ENCODE results near the gene KCNJ16. TPM values are rescaled to one million over a fixed set of nuclear protein-coding genes. Genes with fewer than 3 reads are reported as not detected.

KCNJ16 gene
- total and polyA plus RNA-seq, 4 experiments from 2014 or later = not detected

DNA sequence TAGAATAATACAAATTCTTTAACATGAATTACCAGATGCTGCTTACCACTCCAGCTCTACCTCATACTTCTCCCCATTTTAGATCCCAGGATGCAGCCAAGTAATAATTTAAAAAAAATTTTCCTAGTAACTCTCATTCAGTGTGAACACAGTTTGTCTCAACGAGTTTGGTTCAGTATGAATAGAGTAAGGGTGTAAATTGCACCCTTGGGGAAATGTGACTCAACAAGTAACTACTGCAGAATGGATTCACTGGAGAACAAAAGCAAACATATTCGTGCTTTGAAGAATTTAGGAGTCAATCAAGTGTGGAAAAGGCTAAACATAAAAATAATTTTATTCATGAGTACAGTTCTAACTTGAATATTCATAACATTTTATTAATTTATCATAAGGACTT, 23.0 kb downstream of the KCNJ16 start:
- Mint-ChIP-seq H3K27me3 (peaks cover 0 to 3% of the 10 kb centered on the region in 2 donors), H3K27ac (no peak overlapping the region), H3K4me1 (peaks cover 0 to 3% (median 0%) of the 10 kb centered on the region in 4 donors), H3K9me3 (peaks cover 0 to 2% (median 0%) of the 10 kb centered on the region in 8 donors), H3K4me3 (no peak overlapping the region), H3K36me3 (no peaks in the 10 kb centered on the region)
- Histone ChIP-seq H3K4me3 (ENCODE audit: low read length in 2 of 2) (no peak overlapping the region), H3K36me3 (ENCODE audit: insufficient read depth, low read length) (no peaks in the 10 kb centered on the region), H3K27me3 (ENCODE audit: insufficient read depth, low read length) (no peaks in the 10 kb centered on the region), H3K4me1 (ENCODE audit: insufficient read depth, low read length) (no peaks in the 10 kb centered on the region), H3K9me3 (ENCODE audit: control insufficient read depth in 1 of 2, low read length in 2 of 2) (no peaks in the 10 kb centered on the region), H3K27ac (ENCODE audit: low read depth, low read length) (no peak overlapping the region)
- POLR2A ChIA-PET (ENCODE audit: partially characterized antibody) = no interaction called here
- intact Hi-C loops (cut with micrococcal nuclease) = no loop called here
- DNase-seq = no peak
- CTCF ChIA-PET (ENCODE audit: partially characterized antibody) = no interaction called here

DNA sequence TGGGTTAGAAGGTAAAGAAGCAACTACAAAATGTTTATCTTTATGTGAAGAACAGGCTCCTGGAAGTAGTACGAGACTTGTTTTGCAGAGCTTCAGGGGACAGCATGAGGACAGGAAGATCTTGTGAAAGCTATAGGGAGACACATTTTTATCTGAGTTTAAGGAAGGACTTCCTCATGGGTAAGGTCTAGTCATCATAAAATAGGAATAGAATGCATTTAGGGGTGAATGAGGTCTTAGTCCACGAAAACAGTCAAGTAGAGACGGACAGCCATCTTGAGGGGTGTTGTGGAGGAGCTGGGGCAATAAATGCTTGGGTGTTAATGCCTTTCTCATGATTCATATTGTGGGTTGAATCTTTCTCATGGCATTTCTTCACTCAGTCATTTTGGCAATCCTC, 24.3 kb downstream of the KCNJ16 start:
- H3K36me3 ChIP-seq (ENCODE audit: insufficient read depth, low read length) = no peaks in the 10 kb centered on the region
- Mint-ChIP-seq H3K9me3 (peaks cover 0 to 2% (median 0%) of the 10 kb centered on the region in 8 donors), H3K27ac (no peak overlapping the region), H3K4me1 (peaks cover 0 to 3% (median 0%) of the 10 kb centered on the region in 4 donors), H3K4me3 (no peak overlapping the region), H3K27me3 (peaks cover 0 to 3% of the 10 kb centered on the region in 2 donors), H3K36me3 (no peaks in the 10 kb centered on the region)
- intact Hi-C loops (cut with micrococcal nuclease) = no loop called here
- no peak for DNase-seq
- H3K4me1 ChIP-seq (ENCODE audit: insufficient read depth, low read length) = no peaks in the 10 kb centered on the region
- no peak overlapping the region for H3K27ac ChIP-seq (ENCODE audit: low read depth, low read length)
- no peaks in the 10 kb centered on the region for H3K27me3 ChIP-seq (ENCODE audit: insufficient read depth, low read length)
- POLR2A ChIA-PET (ENCODE audit: partially characterized antibody) = no interaction called here
- CTCF ChIA-PET (ENCODE audit: partially characterized antibody) = no interaction called here
- no peak overlapping the region for H3K4me3 ChIP-seq (ENCODE audit: low read length in 2 of 2)
- no peaks in the 10 kb centered on the region for H3K9me3 ChIP-seq (ENCODE audit: control insufficient read depth in 1 of 2, low read length in 2 of 2)

DNA sequence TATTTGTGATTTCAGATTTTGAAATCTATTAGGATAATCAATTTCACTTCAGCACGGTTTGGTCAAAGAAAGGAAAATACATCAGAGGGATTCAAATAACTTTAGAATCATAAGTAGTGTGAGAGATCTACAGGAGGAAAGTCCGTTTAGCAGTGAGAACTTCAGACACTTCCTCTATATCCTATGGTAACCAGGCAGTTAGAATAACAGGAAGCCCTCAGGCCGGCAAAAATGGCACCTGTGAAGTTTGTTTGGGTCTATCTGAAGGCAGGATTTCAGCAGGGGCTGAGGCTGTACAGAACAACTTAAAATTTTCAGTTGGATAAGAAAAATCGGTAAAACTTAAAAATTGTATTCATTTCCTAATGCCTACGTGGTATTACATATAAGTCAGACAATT, 24.9 kb downstream of the KCNJ16 start:
- no peak overlapping the region for H3K4me3 Mint-ChIP-seq
- Histone ChIP-seq H3K4me1 (ENCODE audit: insufficient read depth, low read length) (no peaks in the 10 kb centered on the region), H3K27me3 (ENCODE audit: insufficient read depth, low read length) (no peaks in the 10 kb centered on the region), H3K4me3 (ENCODE audit: low read length in 2 of 2) (no peak overlapping the region), H3K36me3 (ENCODE audit: insufficient read depth, low read length) (no peaks in the 10 kb centered on the region), H3K9me3 (ENCODE audit: control insufficient read depth in 1 of 2, low read length in 2 of 2) (no peaks in the 10 kb centered on the region), H3K27ac (ENCODE audit: low read depth, low read length) (no peak overlapping the region)
- peaks cover 0 to 3% (median 0%) of the 10 kb centered on the region in 4 donors for H3K4me1 Mint-ChIP-seq
- intact Hi-C loops (cut with micrococcal nuclease) = no loop called here
- H3K27ac Mint-ChIP-seq = no peak overlapping the region
- peaks cover 0 to 2% (median 0%) of the 10 kb centered on the region in 8 donors for H3K9me3 Mint-ChIP-seq
- H3K27me3 Mint-ChIP-seq = peaks cover 0 to 3% of the 10 kb centered on the region in 2 donors
- CTCF ChIA-PET (ENCODE audit: partially characterized antibody) = no interaction called here
- no peak for DNase-seq
- POLR2A ChIA-PET (ENCODE audit: partially characterized antibody) = no interaction called here
- no peaks in the 10 kb centered on the region for H3K36me3 Mint-ChIP-seq

DNA sequence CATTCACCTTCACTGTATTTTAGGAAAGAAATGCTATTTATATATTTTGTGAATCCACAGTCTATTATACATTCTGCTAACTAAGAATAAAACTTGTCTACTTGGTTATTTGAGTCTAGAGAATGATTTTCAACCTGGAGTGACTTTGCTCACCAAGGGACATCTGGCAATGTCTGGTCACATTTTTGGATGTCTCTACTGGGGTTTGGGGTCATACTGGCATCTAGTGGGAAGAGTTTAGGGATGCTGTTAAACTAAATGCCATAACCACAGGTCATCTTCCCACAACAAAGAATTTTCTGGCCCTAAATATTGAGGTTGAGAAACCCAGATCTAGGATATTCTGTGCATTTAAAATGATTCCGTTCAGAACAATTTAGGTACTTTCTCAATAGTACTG, 26.0 kb downstream of the KCNJ16 start:
- CTCF ChIA-PET (ENCODE audit: partially characterized antibody) = no interaction called here
- Histone ChIP-seq H3K4me3 (ENCODE audit: low read length in 2 of 2) (no peak overlapping the region), H3K27ac (ENCODE audit: low read depth, low read length) (no peak overlapping the region), H3K36me3 (ENCODE audit: insufficient read depth, low read length) (no peaks in the 10 kb centered on the region), H3K27me3 (ENCODE audit: insufficient read depth, low read length) (no peaks in the 10 kb centered on the region), H3K9me3 (ENCODE audit: control insufficient read depth in 1 of 2, low read length in 2 of 2) (no peaks in the 10 kb centered on the region), H3K4me1 (ENCODE audit: insufficient read depth, low read length) (no peaks in the 10 kb centered on the region)
- Mint-ChIP-seq H3K4me3 (no peak overlapping the region), H3K27me3 (peaks cover 0 to 3% of the 10 kb centered on the region in 2 donors), H3K36me3 (no peaks in the 10 kb centered on the region), H3K27ac (no peak overlapping the region), H3K4me1 (peaks cover 0 to 3% (median 0%) of the 10 kb centered on the region in 4 donors), H3K9me3 (peaks cover 0 to 2% (median 0%) of the 10 kb centered on the region in 8 donors)
- no peak for DNase-seq
- intact Hi-C loops (cut with micrococcal nuclease) = no loop called here
- POLR2A ChIA-PET (ENCODE audit: partially characterized antibody) = interaction anchor here (0.6 kb wide), 1 partner anchor 35 kb away, joined by 3 read pairs; no protein-coding TSS in a partner anchor

DNA sequence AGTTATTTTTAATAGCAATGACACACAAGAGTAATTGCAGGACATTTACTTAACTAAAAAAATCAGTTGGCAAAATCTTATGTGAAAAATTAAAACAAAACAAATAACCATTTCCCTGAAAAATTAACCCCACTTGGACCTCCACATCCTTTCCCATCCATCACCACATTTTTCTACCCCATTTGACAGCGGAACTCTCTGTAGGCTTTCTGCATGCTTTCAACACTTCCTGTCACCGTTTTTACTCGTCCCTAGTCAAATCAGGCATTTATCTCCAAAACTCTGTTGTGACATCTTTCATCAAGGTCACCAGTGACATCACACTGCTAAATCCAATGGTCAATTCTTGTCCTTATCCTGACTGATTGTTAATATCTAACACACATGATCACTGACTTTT, 27.5 kb downstream of the KCNJ16 start:
- no peak overlapping the region for H3K4me3 ChIP-seq (ENCODE audit: low read length in 2 of 2)
- no peak for DNase-seq
- Mint-ChIP-seq H3K4me1 (peaks cover 0 to 3% (median 0%) of the 10 kb centered on the region in 4 donors), H3K27ac (no peak overlapping the region), H3K4me3 (no peak overlapping the region), H3K36me3 (no peaks in the 10 kb centered on the region), H3K27me3 (peaks cover 0 to 2% of the 10 kb centered on the region in 2 donors), H3K9me3 (peaks cover 0 to 2% (median 0%) of the 10 kb centered on the region in 8 donors)
- no peak overlapping the region for H3K27ac ChIP-seq (ENCODE audit: low read depth, low read length)
- POLR2A ChIA-PET (ENCODE audit: partially characterized antibody) = no interaction called here
- H3K36me3 ChIP-seq (ENCODE audit: insufficient read depth, low read length) = no peaks in the 10 kb centered on the region
- H3K27me3 ChIP-seq (ENCODE audit: insufficient read depth, low read length) = no peaks in the 10 kb centered on the region
- no peaks in the 10 kb centered on the region for H3K9me3 ChIP-seq (ENCODE audit: control insufficient read depth in 1 of 2, low read length in 2 of 2)
- CTCF ChIA-PET (ENCODE audit: partially characterized antibody) = no interaction called here
- intact Hi-C loops (cut with micrococcal nuclease) = no loop called here
- H3K4me1 ChIP-seq (ENCODE audit: insufficient read depth, low read length) = no peaks in the 10 kb centered on the region

DNA sequence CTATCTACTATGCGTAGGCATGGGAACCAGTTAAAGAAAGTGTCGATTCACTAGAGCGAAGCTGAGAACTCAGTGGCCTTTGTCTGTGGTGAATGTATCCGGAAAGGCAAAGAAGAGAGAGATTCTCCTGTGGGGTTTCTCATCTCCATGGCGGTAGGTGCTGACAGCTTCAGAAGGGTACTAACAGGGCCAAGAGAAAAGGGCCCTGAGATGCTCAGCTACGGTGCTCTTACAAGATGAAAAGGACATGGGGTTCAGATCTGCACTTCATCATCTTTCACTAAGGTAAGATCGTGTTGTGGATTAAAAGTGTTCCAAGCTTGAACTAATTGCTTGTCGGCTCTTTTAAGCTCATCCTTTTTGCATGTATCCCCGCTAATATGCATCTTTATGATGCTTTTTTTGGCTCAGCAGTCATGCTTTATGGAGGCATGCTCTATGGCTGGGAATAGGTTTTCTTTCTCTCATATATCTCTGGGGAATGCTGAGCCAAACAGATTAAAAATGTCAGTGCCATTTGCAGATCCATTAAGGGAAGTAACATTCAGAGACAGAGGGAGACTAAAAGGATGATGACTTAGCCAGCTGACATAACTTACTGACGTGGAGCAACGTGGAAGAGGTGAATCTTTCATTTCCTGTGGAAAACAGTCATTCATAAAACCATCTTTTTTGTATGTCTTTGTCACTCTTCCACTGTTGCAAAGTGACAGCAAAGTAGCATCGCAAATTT, 29.9 kb downstream of the KCNJ16 start:
- Histone ChIP-seq H3K9me3 (ENCODE audit: control insufficient read depth in 1 of 2, low read length in 2 of 2) (no peaks in the 10 kb centered on the region), H3K27ac (ENCODE audit: low read depth, low read length) (no peak overlapping the region), H3K4me3 (ENCODE audit: low read length in 2 of 2) (no peak overlapping the region), H3K4me1 (ENCODE audit: insufficient read depth, low read length) (no peaks in the 10 kb centered on the region), H3K36me3 (ENCODE audit: insufficient read depth, low read length) (no peaks in the 10 kb centered on the region), H3K27me3 (ENCODE audit: insufficient read depth, low read length) (no peaks in the 10 kb centered on the region)
- intact Hi-C loops (cut with micrococcal nuclease) = no loop called here
- H3K4me1 Mint-ChIP-seq = peaks cover 0 to 3% (median 0%) of the 10 kb centered on the region in 4 donors
- ChIA-PET CTCF (ENCODE audit: partially characterized antibody) (interaction anchor here (1.0 kb wide), 1 partner anchor 10 kb away, joined by 3 read pairs; no protein-coding TSS in a partner anchor), POLR2A (ENCODE audit: partially characterized antibody) (no interaction called here)
- H3K27ac Mint-ChIP-seq = no peak overlapping the region
- no peaks in the 10 kb centered on the region for H3K36me3 Mint-ChIP-seq
- peaks cover 0 to 5% of the 10 kb centered on the region in 2 donors for H3K27me3 Mint-ChIP-seq
- DNase-seq = no peak
- peaks cover 0 to 3% (median 0%) of the 10 kb centered on the region in 8 donors for H3K9me3 Mint-ChIP-seq
- no peak overlapping the region for H3K4me3 Mint-ChIP-seq

DNA sequence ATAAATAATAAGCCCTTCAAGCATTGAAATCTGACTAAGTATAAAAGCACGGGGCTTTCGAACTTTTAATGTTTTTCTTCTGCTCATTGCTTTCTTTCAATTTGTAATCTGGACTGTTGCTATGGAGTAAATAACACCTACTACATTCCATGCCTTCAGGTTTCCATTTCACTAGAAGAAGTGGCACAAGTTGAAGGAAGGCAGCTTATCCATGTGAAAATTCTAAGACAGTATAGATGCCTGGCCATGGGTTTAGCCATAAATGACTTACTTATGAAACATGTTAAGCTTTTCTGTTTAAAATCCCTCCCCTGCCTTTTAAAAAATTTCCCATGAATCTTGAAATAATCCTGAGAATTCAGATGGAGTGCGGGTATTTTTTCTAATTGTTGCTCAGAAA, 30.6 kb downstream of the KCNJ16 start:
- H3K4me3 ChIP-seq (ENCODE audit: low read length in 2 of 2) = no peak overlapping the region
- no peaks in the 10 kb centered on the region for H3K36me3 ChIP-seq (ENCODE audit: insufficient read depth, low read length)
- H3K27ac ChIP-seq (ENCODE audit: low read depth, low read length) = no peak overlapping the region
- no peaks in the 10 kb centered on the region for H3K36me3 Mint-ChIP-seq
- H3K27me3 Mint-ChIP-seq = peaks cover under 1 to 5% of the 10 kb centered on the region in 2 donors
- H3K4me1 ChIP-seq (ENCODE audit: insufficient read depth, low read length) = no peaks in the 10 kb centered on the region
- H3K9me3 Mint-ChIP-seq = peaks cover 0 to 3% (median 0%) of the 10 kb centered on the region in 8 donors
- no peaks in the 10 kb centered on the region for H3K4me1 Mint-ChIP-seq
- CTCF ChIA-PET (ENCODE audit: partially characterized antibody) = interaction anchor here (1.0 kb wide), 1 partner anchor 9 kb away, joined by 3 read pairs; no protein-coding TSS in a partner anchor
- no peaks in the 10 kb centered on the region for H3K9me3 ChIP-seq (ENCODE audit: control insufficient read depth in 1 of 2, low read length in 2 of 2)
- no peak overlapping the region for H3K27ac Mint-ChIP-seq
- DNase-seq = no peak
- intact Hi-C loops (cut with micrococcal nuclease) = no loop called here
- POLR2A ChIA-PET (ENCODE audit: partially characterized antibody) = no interaction called here
- H3K27me3 ChIP-seq (ENCODE audit: insufficient read depth, low read length) = no peaks in the 10 kb centered on the region
- H3K4me3 Mint-ChIP-seq = no peak overlapping the region

Data from CD4-positive, alpha-beta memory T cell (primary cell).